CD4-positive, alpha-beta memory T cell (primary cell): ENCODE data around the gene PRKAG2. TPM values are rescaled to one million over a fixed set of nuclear protein-coding genes. Genes with fewer than 3 reads are reported as not detected.
"Not testable (repeated sequence)": the region's sequence is repeated elsewhere in the genome, so short reads cannot be mapped to it uniquely, and the experiment has no call there.

Experiments
- CTCF ChIA-PET: fragments of 350-600 bp; sonication (Branson Sonifier 250); formaldehyde crosslinking; loops from one replicate; lab custom pipeline; 2021; ENCODE audit warnings: inconsistent platforms; ENCODE audit not compliant: partially characterized antibody; lab: Charles Lee
- POLR2A ChIA-PET: fragments of 350-600 bp; sonication (Branson Sonifier 250); formaldehyde crosslinking; loops from one replicate; lab custom pipeline; 2021; ENCODE audit not compliant: partially characterized antibody; lab: Charles Lee
- DNase-seq, 5 donors: peaks; one replicate each; pipeline versions ENCODE4 v3.0.0 to v3.0.0-alpha.2; 2020 to 2022; ENCODE audit warnings: mixed read lengths in 1 of 5
- H3K27ac ChIP-seq: one replicate; pipeline ENCODE4 v1.7.0; 2013; ENCODE audit warnings: low read depth, low read length
- H3K27me3 ChIP-seq: 2 replicates; pipeline ENCODE4 v1.7.0; 2013; ENCODE audit warnings: mild to moderate bottlenecking, low read length, moderate library complexity; ENCODE audit not compliant: insufficient read depth
- H3K36me3 ChIP-seq: 2 replicates; pipeline ENCODE4 v1.7.0; 2013; ENCODE audit warnings: mild to moderate bottlenecking, low read length, moderate library complexity; ENCODE audit not compliant: insufficient read depth
- H3K4me1 ChIP-seq: 2 replicates; pipeline ENCODE4 v1.7.0; 2013; ENCODE audit warnings: mild to moderate bottlenecking, low read length, moderate library complexity; ENCODE audit not compliant: insufficient read depth
- H3K4me3 ChIP-seq, 2 donors: one replicate each; pipeline ENCODE4 v1.7.0; 2013; ENCODE audit warnings: low read length in 2 of 2, mild to moderate bottlenecking in 1 of 2
- H3K9me3 ChIP-seq, 2 donors: one replicate each; pipeline ENCODE4 v1.7.0; 2013; ENCODE audit warnings: low read length in 2 of 2, control low read depth in 1 of 2; ENCODE audit not compliant: control insufficient read depth in 1 of 2
- H3K27ac Mint-ChIP-seq, 7 donors: one replicate each; pipeline ENCODE4 v1.8.0; 2020 to 2021; ENCODE audit warnings: mixed read lengths in 7 of 7, mild to moderate bottlenecking in 6 of 7, inconsistent platforms in 3 of 7, moderate library complexity in 3 of 7
- H3K27me3 Mint-ChIP-seq, 2 donors: one replicate each; pipeline ENCODE4 v1.8.0; 2020 to 2021; ENCODE audit warnings: mixed read lengths in 2 of 2
- H3K36me3 Mint-ChIP-seq, 2 donors: one replicate each; pipeline ENCODE4 v1.8.0; 2020 to 2021; ENCODE audit warnings: mixed read lengths in 2 of 2, inconsistent platforms in 1 of 2, mild to moderate bottlenecking in 1 of 2
- H3K4me1 Mint-ChIP-seq, 4 donors: one replicate each; pipeline ENCODE4 v1.8.0; 2020 to 2021; ENCODE audit warnings: mixed read lengths in 4 of 4, mild to moderate bottlenecking in 1 of 4
- H3K4me3 Mint-ChIP-seq, 8 donors: one replicate each; pipeline ENCODE4 v1.8.0; 2020 to 2021; ENCODE audit warnings: mixed read lengths in 8 of 8, mild to moderate bottlenecking in 7 of 8, moderate library complexity in 6 of 8, inconsistent platforms in 3 of 8
- H3K9me3 Mint-ChIP-seq, 8 donors: one replicate each; pipeline ENCODE4 v1.8.0; 2020 to 2021; ENCODE audit warnings: mixed read lengths in 8 of 8, mild to moderate bottlenecking in 5 of 8, inconsistent platforms in 3 of 8, moderate library complexity in 1 of 8
- intact Hi-C: fragments of 100-400 bp; cut with micrococcal nuclease; formaldehyde crosslinking; loops from one replicate; pipeline ENCODE4 v1.15.1; 2023
- polyA plus RNA-seq, 2 donors: library from polyadenylated mRNA; unstranded; fragments of 300-500 nt; fragmentation: Illumina TruSeq; gene quantifications; one replicate each; pipeline ENCODE4 v1.2.3, GENCODE V29; 2021
- total RNA-seq, 2 experiments: library from RNA; stranded (reverse); gene quantifications; one replicate each; pipeline ENCODE4 v1.2.3, GENCODE V29; 2021

PRKAG2 gene
- total and polyA plus RNA-seq, 4 experiments from 2014 or later: 27.4 to 61.0 (median 47.4) TPM

DNA sequence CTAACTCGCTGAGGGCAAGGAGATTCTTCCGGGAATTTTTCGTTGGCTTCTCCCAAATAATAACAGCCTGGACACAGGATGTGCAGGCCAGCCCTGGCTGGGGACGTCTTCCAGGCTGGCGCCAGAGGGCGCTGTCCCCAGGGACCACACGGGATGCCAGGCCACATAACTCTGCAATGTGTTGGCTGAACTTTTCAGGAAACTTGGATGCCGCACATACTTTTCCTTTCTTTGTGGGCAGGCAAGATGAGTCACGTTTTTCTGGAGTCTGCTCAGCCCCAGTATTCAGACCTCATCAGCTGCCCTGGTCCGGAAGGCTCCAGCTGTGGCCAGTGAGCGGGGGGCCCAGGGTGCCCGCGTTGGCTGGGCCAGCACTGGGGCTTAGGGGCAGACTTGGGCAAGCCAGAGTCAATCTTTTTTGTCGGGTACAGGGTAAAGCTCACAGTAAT is 122.7 kb downstream of the PRKAG2 start:
- ChIA-PET CTCF (interaction anchor here (1.1 kb wide), 1 partner anchor 28 kb away, joined by 3 read pairs; no protein-coding TSS in a partner anchor), POLR2A (no interaction called here)
- no peak overlapping the region for H3K4me3 ChIP-seq
- H3K36me3 Mint-ChIP-seq: peaks cover 11 to 15% of the 10 kb centered on the region in 2 donors
- DNase-seq: peak in 1 of 5 donors; percentile 15
- no peaks in the 10 kb centered on the region for H3K9me3 ChIP-seq
- peaks cover 7 to 27% (median 21%) of the 10 kb centered on the region in 4 donors for H3K4me1 Mint-ChIP-seq
- no peaks in the 10 kb centered on the region for H3K9me3 Mint-ChIP-seq
- H3K27ac Mint-ChIP-seq: peak overlapping the region in 2 of 7 donors; percentile 51 to 60
- no peaks in the 10 kb centered on the region for H3K27me3 ChIP-seq
- intact Hi-C loops: no loop called here
- peaks cover 19% of the 10 kb centered on the region for H3K4me1 ChIP-seq
- no peak overlapping the region for H3K27ac ChIP-seq
- no peaks in the 10 kb centered on the region for H3K27me3 Mint-ChIP-seq
- peaks cover 3% of the 10 kb centered on the region for H3K36me3 ChIP-seq
- no peak overlapping the region for H3K4me3 Mint-ChIP-seq

DNA sequence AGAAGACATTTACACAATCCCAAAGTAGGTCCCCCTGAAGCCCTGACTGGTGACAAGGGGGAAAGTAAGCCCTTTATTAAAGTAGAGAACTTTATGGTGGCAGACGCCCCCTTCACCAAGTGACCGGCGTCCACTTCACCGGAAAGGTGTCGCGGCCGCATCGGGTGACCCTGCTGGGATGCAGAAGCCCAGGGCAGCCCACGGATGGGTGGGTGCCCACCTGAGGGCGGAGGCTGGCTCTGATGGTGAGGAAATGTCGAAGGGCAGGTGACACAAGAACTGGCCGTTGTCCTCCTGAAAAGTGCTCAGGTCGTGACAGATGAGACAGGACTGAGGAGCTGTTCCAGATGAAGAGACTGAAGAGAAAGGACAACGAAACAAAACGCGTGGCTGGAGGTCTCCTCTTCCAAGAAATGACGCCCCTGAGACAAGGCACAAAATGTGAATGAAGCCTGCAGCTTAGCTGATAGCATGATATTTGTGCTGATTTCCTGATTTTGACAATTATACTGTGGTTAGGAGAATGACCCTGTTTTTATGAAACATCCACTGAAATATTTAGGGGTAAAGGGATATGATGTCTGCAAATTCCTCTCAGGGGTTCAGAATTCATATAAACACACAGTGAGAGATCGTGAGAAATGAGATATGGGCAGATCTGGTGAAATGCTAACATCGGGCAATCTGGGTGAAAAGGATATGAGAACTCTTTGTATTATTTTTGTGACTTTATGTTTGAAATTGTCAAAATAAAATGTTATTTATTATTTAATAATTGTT is 123.9 kb downstream of the PRKAG2 start:
- Mint-ChIP-seq H3K4me3 (no peak overlapping the region), H3K9me3 (no peaks in the 10 kb centered on the region), H3K4me1 (peaks cover 7 to 26% (median 19%) of the 10 kb centered on the region in 4 donors), H3K27ac (no peak overlapping the region), H3K27me3 (no peaks in the 10 kb centered on the region), H3K36me3 (peaks cover 11 to 15% of the 10 kb centered on the region in 2 donors)
- peaks cover 3% of the 10 kb centered on the region for H3K36me3 ChIP-seq
- no peaks in the 10 kb centered on the region for H3K9me3 ChIP-seq
- no peak overlapping the region for H3K27ac ChIP-seq
- H3K4me1 ChIP-seq: peaks cover 19% of the 10 kb centered on the region
- no peak overlapping the region for H3K4me3 ChIP-seq
- no peak for DNase-seq
- POLR2A ChIA-PET: no interaction called here
- CTCF ChIA-PET: no interaction called here
- no peaks in the 10 kb centered on the region for H3K27me3 ChIP-seq
- intact Hi-C loops: no loop called here

DNA sequence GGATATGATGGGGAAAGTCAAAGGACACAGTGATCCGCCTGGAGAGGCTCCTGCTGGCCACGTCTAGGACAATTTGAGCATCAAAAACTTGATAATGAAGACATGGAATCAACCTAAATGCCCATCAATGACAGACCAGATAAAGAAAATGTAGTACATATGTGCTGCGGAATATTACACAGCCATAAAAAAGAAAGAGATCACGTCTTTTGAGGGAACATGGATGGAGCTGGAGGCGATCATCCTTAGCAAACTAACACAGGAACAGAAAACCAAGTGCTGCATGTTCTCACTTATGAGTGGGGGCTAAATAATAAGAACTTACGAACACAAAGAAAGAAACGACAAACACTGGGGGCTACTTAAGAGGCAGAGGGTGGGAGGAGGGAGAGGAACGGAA is 124.9 kb downstream of the PRKAG2 start:
- H3K36me3 Mint-ChIP-seq: peaks cover 11 to 16% of the 10 kb centered on the region in 2 donors
- ChIA-PET CTCF (interaction anchor here (1.2 kb wide), 1 partner anchor 8 kb away, joined by 3 read pairs; no protein-coding TSS in a partner anchor), POLR2A (no interaction called here)
- peaks cover 19% of the 10 kb centered on the region for H3K4me1 ChIP-seq
- H3K27ac ChIP-seq: no peak overlapping the region
- no peak overlapping the region for H3K4me3 ChIP-seq
- peaks cover 9 to 21% (median 16%) of the 10 kb centered on the region in 4 donors for H3K4me1 Mint-ChIP-seq
- peaks cover 3% of the 10 kb centered on the region for H3K36me3 ChIP-seq
- H3K9me3 Mint-ChIP-seq: no peaks in the 10 kb centered on the region
- DNase-seq: no peak
- H3K4me3 Mint-ChIP-seq: no peak overlapping the region
- H3K27ac Mint-ChIP-seq: no peak overlapping the region
- no peaks in the 10 kb centered on the region for H3K9me3 ChIP-seq
- intact Hi-C loops: no loop called here
- H3K27me3 Mint-ChIP-seq: no peaks in the 10 kb centered on the region
- no peaks in the 10 kb centered on the region for H3K27me3 ChIP-seq

- Mint-ChIP-seq H3K36me3 (peaks cover 9 to 19% of the 10 kb centered on the region in 2 donors), H3K9me3 (no peaks in the 10 kb centered on the region), H3K27me3 (no peaks in the 10 kb centered on the region), H3K4me3 (no peak overlapping the region), H3K27ac (no peak overlapping the region), H3K4me1 (peaks cover 0 to 7% (median 6%) of the 10 kb centered on the region in 4 donors)
- H3K4me1 ChIP-seq: no peaks in the 10 kb centered on the region
- no peak for DNase-seq
- CTCF ChIA-PET: interaction anchor here (1.0 to 1.2 kb wide), 2 partner anchors 11 to 13 kb away, joined by 3 read pairs; no protein-coding TSS in a partner anchor
- no peak overlapping the region for H3K27ac ChIP-seq
- intact Hi-C loops: no loop called here
- H3K27me3 ChIP-seq: no peaks in the 10 kb centered on the region
- POLR2A ChIA-PET: no interaction called here
- peaks cover 3% of the 10 kb centered on the region for H3K36me3 ChIP-seq
- H3K4me3 ChIP-seq: no peak overlapping the region
- no peaks in the 10 kb centered on the region for H3K9me3 ChIP-seq
These were observed 128.2 kb downstream of the PRKAG2 start for GRCh38 chr7:151748733-151749132.

- H3K9me3 ChIP-seq, H3K4me1 ChIP-seq, H3K36me3 ChIP-seq, H3K27ac Mint-ChIP-seq, H3K9me3 Mint-ChIP-seq, H3K4me3 Mint-ChIP-seq, intact Hi-C loops, H3K27me3 ChIP-seq, DNase-seq, H3K27ac ChIP-seq, H3K27me3 Mint-ChIP-seq, H3K4me3 ChIP-seq, POLR2A ChIA-PET: not testable (repeated sequence)
- peaks cover 7 to 13% (median 8%) of the 10 kb centered on the region in 4 donors for H3K4me1 Mint-ChIP-seq
- H3K36me3 Mint-ChIP-seq: peaks cover 9 to 23% of the 10 kb centered on the region in 2 donors
- CTCF ChIA-PET: interaction anchor here (0.8 to 1.0 kb wide), 2 partner anchors 11 to 380 kb away, joined by 3 to 5 read pairs; no protein-coding TSS in a partner anchor
These were observed 128.9 kb downstream of the PRKAG2 start for GRCh38 chr7:151748021-151748420.

DNA sequence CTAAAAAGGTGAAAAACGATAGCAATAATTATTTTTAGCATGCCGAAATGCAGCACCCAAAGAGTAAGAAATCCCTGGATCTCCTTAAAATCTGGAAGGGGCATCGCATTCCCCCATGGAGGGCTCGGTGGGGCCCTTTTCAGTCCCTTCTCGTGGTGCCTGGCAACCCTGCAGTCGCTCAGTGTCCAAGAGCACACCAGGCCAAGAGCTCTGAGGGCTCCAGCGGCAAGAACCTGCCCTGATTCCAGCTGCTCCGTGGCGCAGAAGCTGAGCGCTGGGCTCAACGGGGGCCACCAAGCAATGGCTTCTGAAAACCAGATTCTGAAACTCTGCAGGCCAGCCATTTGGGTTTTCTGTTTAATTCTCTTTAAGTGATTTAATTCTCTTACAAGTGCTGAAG is 131.2 kb downstream of the PRKAG2 start:
- DNase-seq: no peak
- H3K27ac Mint-ChIP-seq: no peak overlapping the region
- peaks cover 7 to 13% (median 9%) of the 10 kb centered on the region in 4 donors for H3K4me1 Mint-ChIP-seq
- H3K4me3 Mint-ChIP-seq: no peak overlapping the region
- Histone ChIP-seq H3K36me3 (no peaks in the 10 kb centered on the region), H3K4me1 (no peaks in the 10 kb centered on the region), H3K9me3 (no peaks in the 10 kb centered on the region), H3K27me3 (no peaks in the 10 kb centered on the region), H3K27ac (no peak overlapping the region), H3K4me3 (no peak overlapping the region)
- no peaks in the 10 kb centered on the region for H3K9me3 Mint-ChIP-seq
- CTCF ChIA-PET: interaction anchor here (1.2 kb wide), 2 partner anchors 14 to 37 kb away, joined by 3 read pairs; no protein-coding TSS in a partner anchor
- H3K36me3 Mint-ChIP-seq: peaks cover 2 to 13% of the 10 kb centered on the region in 2 donors
- H3K27me3 Mint-ChIP-seq: no peaks in the 10 kb centered on the region
- intact Hi-C loops: no loop called here
- POLR2A ChIA-PET: no interaction called here
